K562 (cell line): ENCODE results near the gene PI4KA. TPM values are rescaled to one million over a fixed set of nuclear protein-coding genes. Genes with fewer than 3 reads are reported as not detected.
A peak's percentile ranks its signal among the peaks of the same experiment; 100 is the strongest.

Experiments
- EP300 ChIP-seq: IDR thresholded peaks from 2 replicates; pipeline ENCODE4 v1.6.1; 2012; ENCODE audit warnings: low read length, improper control_type of control experiment
- KDM5B ChIP-seq: fragments of 200-600 bp; sonication (generic); IDR thresholded peaks from 2 replicates; pipeline ENCODE4 v1.6.1; 2012; ENCODE audit warnings: low read depth, mild to moderate bottlenecking, moderate library complexity, low read length, control low read depth, inconsistent platforms; ENCODE audit not compliant: insufficient replicate concordance
- KLF1 ChIP-seq: fragments of 450-650 bp; IDR thresholded peaks from 2 replicates; pipeline ENCODE4 v1.6.1; 2016; ENCODE audit warnings: missing genetic modification characterization, missing compliant biosample characterization
- polyA plus RNA-seq, 8 experiments: library from polyadenylated mRNA; depleted of rRNA in 4 of 8; stranded (reverse) in 5 of 8; unstranded in 3 of 8; fragments of >200 nt; fragmentation: Nextera tagmentation in 2 of 8; fragmentation: Illumina TruSeq in 1 of 8; extraction: Ambion mirVana in 2 of 8; extraction: Trizol in 1 of 8; gene quantifications; 2 replicates each; pipeline versions ENCODE4 v1.2.1 to v1.2.3, GENCODE V29; 2011 to 2014; ENCODE audit warnings: inconsistent platforms in 1 of 8, missing spikeins in 1 of 8
- total RNA-seq, 7 experiments: library from RNA; depleted of rRNA in 6 of 7; stranded (reverse); fragments of >200 nt in 6 of 7; fragmentation: Illumina TruSeq in 2 of 7; extraction: Trizol in 2 of 7; gene quantifications; 2 replicates each; pipeline versions ENCODE4 v1.2.1 to v1.2.3, GENCODE V29; 2011 to 2021; ENCODE audit warnings: low replicate concordance in 1 of 7
- TF ChIP-seq, protein P1 (sequence below): fragments of 450-650 bp; IDR thresholded peaks from 2 replicates; pipeline ENCODE4 v1.6.1; 2017; ENCODE audit warnings: antibody characterized with exemption
- TF ChIP-seq, protein P2 (sequence below): fragments of 450-650 bp; IDR thresholded peaks from 2 replicates; pipeline ENCODE4 v1.6.1; 2017; ENCODE audit warnings: antibody characterized with exemption, mild to moderate bottlenecking

Gene PI4KA
- total and polyA plus RNA-seq, 9 of the 15 experiments (the other 6 are each of a cell fraction or from before 2014, with no cell fraction given) = 7.3 to 187 (median 84.7) TPM

DNA sequence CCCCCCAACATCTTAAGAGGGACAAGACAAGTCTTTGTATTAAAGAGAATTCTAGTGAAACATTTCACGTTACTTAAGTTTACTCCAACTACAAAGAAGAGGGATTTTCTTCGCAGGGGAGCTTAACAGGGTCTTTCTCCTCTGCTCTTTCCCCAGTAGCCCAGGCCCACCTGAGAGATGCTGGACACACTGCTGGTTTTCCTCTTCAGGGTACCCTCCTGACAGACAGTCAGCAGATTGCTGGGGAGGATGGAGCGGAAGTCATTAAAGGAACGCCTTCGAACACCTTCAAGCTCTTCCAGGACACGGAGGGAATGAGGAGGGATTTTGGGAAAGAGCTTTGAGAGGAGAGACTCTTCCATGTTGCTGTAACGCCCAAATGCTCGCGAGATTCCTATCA is 39.1 kb downstream of the PI4KA start (continued):
- TF ChIP-seq, protein P1, sequence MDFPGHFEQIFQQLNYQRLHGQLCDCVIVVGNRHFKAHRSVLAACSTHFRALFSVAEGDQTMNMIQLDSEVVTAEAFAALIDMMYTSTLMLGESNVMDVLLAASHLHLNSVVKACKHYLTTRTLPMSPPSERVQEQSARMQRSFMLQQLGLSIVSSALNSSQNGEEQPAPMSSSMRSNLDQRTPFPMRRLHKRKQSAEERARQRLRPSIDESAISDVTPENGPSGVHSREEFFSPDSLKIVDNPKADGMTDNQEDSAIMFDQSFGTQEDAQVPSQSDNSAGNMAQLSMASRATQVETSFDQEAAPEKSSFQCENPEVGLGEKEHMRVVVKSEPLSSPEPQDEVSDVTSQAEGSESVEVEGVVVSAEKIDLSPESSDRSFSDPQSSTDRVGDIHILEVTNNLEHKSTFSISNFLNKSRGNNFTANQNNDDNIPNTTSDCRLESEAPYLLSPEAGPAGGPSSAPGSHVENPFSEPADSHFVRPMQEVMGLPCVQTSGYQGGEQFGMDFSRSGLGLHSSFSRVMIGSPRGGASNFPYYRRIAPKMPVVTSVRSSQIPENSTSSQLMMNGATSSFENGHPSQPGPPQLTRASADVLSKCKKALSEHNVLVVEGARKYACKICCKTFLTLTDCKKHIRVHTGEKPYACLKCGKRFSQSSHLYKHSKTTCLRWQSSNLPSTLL = no peak
- TF ChIP-seq EP300 = no peak
- TF ChIP-seq KDM5B = peak; percentile 28
- peak; percentile 14; the same call in 1 of the 2 replicates for TF ChIP-seq KLF1 (tag)
- TF ChIP-seq, protein P2, sequence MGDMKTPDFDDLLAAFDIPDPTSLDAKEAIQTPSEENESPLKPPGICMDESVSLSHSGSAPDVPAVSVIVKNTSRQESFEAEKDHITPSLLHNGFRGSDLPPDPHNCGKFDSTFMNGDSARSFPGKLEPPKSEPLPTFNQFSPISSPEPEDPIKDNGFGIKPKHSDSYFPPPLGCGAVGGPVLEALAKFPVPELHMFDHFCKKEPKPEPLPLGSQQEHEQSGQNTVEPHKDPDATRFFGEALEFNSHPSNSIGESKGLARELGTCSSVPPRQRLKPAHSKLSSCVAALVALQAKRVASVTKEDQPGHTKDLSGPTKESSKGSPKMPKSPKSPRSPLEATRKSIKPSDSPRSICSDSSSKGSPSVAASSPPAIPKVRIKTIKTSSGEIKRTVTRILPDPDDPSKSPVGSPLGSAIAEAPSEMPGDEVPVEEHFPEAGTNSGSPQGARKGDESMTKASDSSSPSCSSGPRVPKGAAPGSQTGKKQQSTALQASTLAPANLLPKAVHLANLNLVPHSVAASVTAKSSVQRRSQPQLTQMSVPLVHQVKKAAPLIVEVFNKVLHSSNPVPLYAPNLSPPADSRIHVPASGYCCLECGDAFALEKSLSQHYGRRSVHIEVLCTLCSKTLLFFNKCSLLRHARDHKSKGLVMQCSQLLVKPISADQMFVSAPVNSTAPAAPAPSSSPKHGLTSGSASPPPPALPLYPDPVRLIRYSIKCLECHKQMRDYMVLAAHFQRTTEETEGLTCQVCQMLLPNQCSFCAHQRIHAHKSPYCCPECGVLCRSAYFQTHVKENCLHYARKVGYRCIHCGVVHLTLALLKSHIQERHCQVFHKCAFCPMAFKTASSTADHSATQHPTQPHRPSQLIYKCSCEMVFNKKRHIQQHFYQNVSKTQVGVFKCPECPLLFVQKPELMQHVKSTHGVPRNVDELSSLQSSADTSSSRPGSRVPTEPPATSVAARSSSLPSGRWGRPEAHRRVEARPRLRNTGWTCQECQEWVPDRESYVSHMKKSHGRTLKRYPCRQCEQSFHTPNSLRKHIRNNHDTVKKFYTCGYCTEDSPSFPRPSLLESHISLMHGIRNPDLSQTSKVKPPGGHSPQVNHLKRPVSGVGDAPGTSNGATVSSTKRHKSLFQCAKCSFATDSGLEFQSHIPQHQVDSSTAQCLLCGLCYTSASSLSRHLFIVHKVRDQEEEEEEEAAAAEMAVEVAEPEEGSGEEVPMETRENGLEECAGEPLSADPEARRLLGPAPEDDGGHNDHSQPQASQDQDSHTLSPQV = no peak
